ENCODE measurements around the gene CIBAR2. TPM values are rescaled to one million over a fixed set of nuclear protein-coding genes. Genes with fewer than 3 reads are reported as not detected.

Gene CIBAR2
- total and polyA plus RNA-seq, 8 donors = 0.29 to 10.9 (median 5.9) TPM

- DNase-seq (peak in 1 of 4 donors; percentile 63), ATAC-seq (no peak)
- Histone ChIP-seq H3K27ac (no peak overlapping the region), H3K9me3 (no peaks in the 10 kb centered on the region), H3K36me3 (no peaks in the 10 kb centered on the region), H3K4me3 (no peak overlapping the region), H3K27me3 (no peaks in the 10 kb centered on the region), H3K4me1 (peaks cover 4 to 6% of the 10 kb centered on the region in 2 donors)
- TF ChIP-seq, protein P1, sequence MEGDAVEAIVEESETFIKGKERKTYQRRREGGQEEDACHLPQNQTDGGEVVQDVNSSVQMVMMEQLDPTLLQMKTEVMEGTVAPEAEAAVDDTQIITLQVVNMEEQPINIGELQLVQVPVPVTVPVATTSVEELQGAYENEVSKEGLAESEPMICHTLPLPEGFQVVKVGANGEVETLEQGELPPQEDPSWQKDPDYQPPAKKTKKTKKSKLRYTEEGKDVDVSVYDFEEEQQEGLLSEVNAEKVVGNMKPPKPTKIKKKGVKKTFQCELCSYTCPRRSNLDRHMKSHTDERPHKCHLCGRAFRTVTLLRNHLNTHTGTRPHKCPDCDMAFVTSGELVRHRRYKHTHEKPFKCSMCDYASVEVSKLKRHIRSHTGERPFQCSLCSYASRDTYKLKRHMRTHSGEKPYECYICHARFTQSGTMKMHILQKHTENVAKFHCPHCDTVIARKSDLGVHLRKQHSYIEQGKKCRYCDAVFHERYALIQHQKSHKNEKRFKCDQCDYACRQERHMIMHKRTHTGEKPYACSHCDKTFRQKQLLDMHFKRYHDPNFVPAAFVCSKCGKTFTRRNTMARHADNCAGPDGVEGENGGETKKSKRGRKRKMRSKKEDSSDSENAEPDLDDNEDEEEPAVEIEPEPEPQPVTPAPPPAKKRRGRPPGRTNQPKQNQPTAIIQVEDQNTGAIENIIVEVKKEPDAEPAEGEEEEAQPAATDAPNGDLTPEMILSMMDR (IDR thresholded peaks at IDR 0.05) = no peak
- intact Hi-C loops (cut with DNase I) = no loop called here
Observed at GRCh38 chr16:85152414-85153030, 40.2 kb upstream of the CIBAR2 start.

DNA sequence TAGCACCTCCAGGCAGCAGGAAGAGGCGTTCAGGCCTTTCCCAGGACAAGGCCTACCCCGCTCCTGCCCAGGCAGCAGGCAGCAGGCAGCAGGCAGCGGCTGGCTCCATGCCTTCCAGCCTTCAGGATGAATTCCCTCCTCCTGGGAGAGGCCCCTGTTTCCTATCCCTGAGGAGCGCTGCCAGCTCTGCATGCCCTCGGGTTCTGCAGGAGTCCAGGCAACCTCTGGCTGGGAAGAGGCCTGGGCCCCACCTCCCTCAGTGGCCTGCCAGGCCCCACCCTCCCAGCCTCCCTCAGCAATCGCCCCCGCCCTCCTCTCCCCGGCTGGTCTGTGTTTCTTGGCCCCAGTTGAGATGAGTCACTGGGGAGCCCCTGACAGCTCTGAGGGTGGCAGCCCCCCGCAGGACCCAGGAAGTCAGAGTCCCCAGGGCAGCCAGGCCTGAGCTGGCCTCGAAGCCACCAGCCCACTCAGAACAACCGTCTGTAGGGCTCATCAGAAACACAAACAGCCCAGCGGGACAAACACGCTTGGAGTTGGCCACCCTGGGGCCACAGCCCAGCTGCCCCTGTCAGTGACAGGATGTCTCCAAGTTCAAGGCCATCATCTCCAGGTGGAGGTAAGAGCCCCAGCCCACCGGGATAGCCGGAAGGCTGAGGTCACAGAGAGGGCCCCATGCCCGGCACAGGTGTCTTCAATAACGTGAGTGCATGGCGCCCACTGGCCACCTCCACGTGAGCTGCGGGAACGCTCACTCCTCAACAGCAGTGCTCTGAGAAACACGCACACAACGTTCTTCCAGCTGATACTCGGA lies 39.5 kb upstream of the CIBAR2 start:
- peak in 1 of 4 donors; percentile 59 for DNase-seq
- Histone ChIP-seq H3K27me3 (no peaks in the 10 kb centered on the region), H3K4me1 (peaks cover 4 to 9% of the 10 kb centered on the region in 2 donors), H3K36me3 (no peaks in the 10 kb centered on the region), H3K9me3 (no peaks in the 10 kb centered on the region), H3K4me3 (no peak overlapping the region), H3K27ac (no peak overlapping the region)
- intact Hi-C loops (cut with DNase I) = no loop called here
- TF ChIP-seq, protein P1 (IDR thresholded peaks at IDR 0.05) = no peak
- ATAC-seq = peak; percentile 78

DNA sequence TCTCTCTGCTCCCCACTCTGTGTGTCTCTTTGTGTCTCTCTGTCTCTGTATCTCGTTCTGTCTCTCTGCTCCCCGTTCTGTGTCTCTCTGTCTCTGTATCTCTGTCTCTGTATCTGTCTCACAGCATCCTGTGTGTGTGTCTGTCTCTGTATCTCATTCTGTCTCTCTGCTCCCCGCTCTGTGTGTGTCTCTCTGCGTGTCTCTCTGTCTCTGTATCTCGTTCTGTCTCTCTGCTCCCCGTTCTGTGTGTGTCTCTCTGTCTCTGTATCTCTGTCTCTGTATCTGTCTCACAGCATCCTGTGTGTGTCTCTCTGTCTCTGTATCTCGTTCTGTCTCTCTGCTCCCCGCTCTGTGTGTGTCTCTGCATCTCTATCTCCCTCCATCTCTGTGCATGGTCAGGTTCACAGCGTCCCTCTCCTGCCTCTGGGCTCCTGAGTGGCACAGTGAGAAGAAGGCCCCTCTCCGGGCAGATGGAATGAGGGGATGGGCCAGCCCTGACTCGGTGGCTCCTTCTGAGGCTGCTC lies 38.9 kb upstream of the CIBAR2 start:
- no peak for ATAC-seq
- Histone ChIP-seq H3K4me1 (peaks cover 4 to 16% of the 10 kb centered on the region in 2 donors), H3K9me3 (no peaks in the 10 kb centered on the region), H3K36me3 (no peaks in the 10 kb centered on the region), H3K27ac (no peak overlapping the region), H3K4me3 (no peak overlapping the region), H3K27me3 (no peaks in the 10 kb centered on the region)
- DNase-seq = no peak
- intact Hi-C loops (cut with DNase I) = no loop called here
- TF ChIP-seq, protein P1 (IDR thresholded peaks at IDR 0.05) = no peak

DNA sequence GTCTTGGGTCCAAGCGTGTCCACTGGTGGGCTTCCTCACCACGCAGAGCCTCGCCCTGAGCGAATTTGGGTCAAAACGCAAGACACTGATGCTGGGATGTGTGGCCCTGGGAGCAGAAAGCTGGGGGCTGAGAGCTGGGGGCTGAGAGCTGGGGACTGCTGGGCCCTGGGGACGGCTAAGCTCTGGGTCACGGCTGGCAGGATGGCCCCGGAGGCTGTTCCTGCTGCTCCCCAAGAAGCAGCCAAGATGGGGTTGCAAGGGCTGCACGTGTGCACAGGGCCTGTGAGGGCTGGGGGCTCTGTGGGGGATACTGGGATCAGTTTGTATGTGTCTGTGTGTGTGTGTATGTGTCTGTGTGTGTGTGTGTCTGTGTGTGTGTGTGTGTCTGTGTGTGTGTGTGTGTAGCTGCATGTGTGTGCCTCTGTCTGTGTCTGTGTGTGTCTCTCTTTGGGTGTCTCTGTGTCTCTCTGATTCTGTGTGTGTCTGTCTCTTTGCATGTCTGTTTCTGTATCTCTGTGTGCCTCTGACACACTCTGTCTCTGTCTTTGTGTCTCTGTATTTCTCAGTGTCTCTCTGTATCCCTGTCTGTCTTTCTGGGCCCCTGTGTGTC lies 38.2 kb upstream of the CIBAR2 start:
- intact Hi-C loops (cut with DNase I) = no loop called here
- H3K4me3 ChIP-seq = no peak overlapping the region
- DNase-seq = no peak
- no peak overlapping the region for H3K27ac ChIP-seq
- H3K27me3 ChIP-seq = no peaks in the 10 kb centered on the region
- H3K9me3 ChIP-seq = no peaks in the 10 kb centered on the region
- ATAC-seq = no peak
- peaks cover 4 to 17% of the 10 kb centered on the region in 2 donors for H3K4me1 ChIP-seq
- TF ChIP-seq, protein P1 (IDR thresholded peaks at IDR 0.05) = no peak
- no peaks in the 10 kb centered on the region for H3K36me3 ChIP-seq

GRCh38 chr16:85149776-85150175 lies 37.5 kb upstream of the CIBAR2 start:
- ATAC-seq (no peak), DNase-seq (peak in 1 of 4 donors; percentile 46)
- Histone ChIP-seq H3K36me3 (no peaks in the 10 kb centered on the region), H3K4me1 (peaks cover 4 to 23% of the 10 kb centered on the region in 2 donors), H3K27ac (no peak overlapping the region), H3K9me3 (no peaks in the 10 kb centered on the region), H3K4me3 (no peak overlapping the region), H3K27me3 (no peaks in the 10 kb centered on the region)
- TF ChIP-seq, protein P1 (IDR thresholded peaks at IDR 0.05) = no peak
- intact Hi-C loops (cut with DNase I) = no loop called here
